Measurements from ENCODE around the gene FGF1.

Gene FGF1

GRCh38 chr5:142572006-142572405, 113.9 kb downstream of the FGF1 start:
- DNase-seq = no peak

- no peak for DNase-seq
Observed at GRCh38 chr5:142571371-142571770, 114.5 kb downstream of the FGF1 start.

DNA sequence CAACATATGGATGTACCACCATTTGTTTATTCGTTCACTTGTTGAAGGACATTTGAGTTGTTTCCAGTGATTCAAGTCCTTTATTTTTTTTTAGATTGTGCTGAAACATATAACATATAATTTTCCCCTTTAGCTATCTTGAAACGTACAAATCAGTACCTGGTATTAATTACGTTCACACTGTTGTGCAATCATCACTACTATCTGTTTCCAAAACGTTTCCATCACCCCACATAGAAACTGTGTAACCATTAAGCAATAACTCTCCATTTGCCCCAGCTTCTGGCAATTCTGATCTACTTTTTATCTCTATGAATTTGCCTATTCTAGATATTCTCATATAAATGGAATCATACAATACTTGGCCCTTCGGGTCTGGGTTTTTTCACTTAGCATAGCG, 116.0 kb downstream of the FGF1 start:
- no peak for DNase-seq

DNA sequence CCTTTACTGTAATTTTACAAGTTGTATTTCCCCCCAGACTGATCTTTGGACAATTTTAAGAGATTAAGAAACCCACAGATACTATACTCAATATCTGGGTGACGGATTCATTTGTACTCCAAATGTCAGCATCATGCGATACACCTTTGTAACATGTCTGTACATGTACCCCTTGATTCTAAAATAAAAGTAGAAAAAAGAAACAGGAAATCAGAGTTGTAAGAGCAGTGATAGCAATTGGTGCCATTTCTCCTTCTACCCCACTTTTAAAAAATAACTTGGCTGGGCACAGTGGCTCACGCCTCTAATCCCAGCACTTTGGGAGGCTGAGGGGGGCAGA, 116.9 kb downstream of the FGF1 start:
- no peak for DNase-seq

DNA sequence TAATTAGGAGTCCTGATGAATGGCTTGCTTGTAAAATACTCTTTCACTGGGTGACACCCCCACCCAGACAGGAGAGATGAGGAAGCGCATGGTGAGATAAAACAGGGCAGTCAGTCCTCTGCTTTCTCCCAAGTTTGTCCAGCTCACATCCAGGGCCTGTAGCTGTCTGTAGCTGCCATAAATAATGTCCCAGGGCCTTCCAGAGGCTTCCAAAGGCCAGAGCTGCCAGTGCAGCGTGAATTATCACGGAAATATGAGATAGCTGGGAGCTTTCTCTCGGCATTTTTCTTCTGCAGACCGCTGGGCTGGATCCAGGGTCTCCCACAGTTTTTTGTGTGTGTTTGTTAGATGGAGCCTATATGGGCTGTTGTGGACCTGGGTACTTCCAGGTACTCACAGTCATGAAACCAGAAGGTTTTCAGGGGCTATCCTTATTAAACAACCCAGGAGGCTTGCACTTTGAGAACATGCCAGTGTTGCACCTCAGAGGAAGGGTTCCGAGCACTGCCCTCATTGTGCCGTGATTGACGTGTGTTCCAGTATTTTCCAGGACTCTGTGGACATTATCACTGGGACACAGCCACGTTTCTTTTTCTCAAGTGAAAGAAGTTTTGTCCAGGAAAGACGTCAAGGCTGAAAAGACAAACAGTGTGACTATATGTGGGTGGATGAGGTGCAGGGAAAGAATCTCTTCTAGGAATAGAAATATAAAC, 117.5 kb downstream of the FGF1 start:
- no peak for DNase-seq

GRCh38 chr5:142561486-142562097, 124.3 kb downstream of the FGF1 start:
- no peak for DNase-seq

DNA sequence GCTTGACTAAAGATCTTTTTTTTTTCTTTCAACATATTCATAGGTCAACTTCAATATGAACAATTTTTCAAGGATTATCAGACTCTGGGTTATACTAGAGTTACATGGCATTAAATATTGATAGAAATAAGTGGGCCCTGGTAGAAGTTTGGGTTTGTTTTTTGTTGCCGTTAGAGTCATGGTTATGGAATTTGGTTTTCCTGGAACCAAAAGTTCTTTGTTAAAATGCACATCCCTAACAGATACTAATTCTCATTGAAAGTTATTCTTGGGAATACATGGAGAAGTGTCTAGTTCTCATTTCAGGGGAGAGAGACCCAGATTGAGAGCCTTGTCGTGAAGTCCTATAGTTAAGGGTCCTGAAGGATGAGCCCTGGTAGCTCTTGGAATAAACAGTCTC, 124.9 kb downstream of the FGF1 start:
- DNase-seq = no peak

GRCh38 chr5:142552107-142552506, 133.8 kb downstream of the FGF1 start:
- DNase-seq = no peak

GRCh38 chr5:142551338-142552067, 134.4 kb downstream of the FGF1 start:
- DNase-seq = peak; percentile 58

GRCh38 chr5:142550471-142550870, 135.4 kb downstream of the FGF1 start:
- DNase-seq = no peak

GRCh38 chr5:142549834-142550233, 136.1 kb downstream of the FGF1 start:
- no peak for DNase-seq

GRCh38 chr5:142548739-142549275, 137.1 kb downstream of the FGF1 start:
- peak; percentile 53 for DNase-seq

GRCh38 chr5:142547445-142548380, 138.2 kb downstream of the FGF1 start:
- no peak for DNase-seq

GRCh38 chr5:142545650-142546322, 140.1 kb downstream of the FGF1 start:
- no peak for DNase-seq

DNA sequence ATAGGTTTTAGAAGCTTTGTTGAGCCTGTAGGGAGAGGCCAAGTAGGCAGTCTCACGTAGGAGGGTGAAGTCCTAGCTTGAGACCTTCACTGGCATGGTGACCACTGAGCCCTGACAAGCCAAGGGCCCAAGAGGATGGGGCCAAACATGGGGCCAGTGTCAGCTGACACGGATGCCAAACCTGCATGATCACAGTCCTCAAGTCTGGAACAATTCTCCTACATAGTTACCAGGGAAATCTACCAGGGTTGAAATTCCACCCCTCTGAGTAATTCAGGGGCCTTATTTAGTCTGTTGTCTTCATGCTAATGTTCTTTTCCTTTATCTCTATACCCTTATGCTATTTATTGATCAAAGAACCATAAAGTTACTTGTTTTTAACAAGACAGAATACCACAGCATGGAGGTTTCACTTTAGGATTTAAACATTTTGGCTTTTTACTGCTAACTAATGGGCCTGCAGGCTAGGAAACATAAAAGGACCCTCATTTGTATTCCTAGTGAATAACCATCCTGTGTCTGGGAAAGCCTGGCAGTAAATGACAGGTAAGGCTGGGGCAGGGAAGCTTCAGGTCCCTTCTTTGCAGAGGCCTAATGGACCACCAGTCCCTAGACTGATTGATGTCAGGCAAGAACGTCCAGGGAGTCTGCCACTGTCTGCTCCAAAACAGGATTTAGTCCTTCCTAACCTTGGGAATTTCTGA, 140.8 kb downstream of the FGF1 start:
- no peak for DNase-seq

DNA sequence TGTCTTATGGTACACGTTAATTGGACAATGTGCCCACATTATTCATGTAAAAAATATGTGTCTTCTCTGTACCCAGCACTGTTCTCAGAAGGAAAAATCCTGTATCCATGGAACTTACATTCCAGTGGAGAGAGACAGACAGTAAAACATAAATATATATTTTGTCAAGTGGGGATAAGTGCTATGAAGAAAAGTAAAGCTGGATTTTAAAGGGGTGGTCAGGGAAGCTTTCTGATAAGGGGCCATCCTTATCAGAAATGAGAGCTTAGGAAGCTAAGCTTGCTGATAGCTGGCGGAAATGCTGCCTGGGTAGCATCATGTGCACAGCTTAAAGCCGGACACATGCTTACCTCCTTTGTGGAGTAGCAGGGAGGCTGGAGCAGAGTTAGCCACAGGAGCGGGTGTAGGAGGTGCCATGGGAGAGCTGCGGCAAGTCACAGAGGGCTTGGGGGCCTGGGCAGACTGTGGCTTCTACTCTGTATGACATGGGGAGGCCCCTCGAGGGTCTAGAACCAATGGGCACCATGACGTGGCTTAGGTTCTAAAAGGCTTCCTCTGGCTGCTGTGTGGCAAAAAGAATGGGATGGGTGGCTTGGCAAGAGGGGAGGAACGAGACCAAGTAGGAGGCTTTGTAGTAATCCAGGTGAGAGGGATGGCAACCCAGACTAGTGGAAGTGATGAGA, 141.7 kb downstream of the FGF1 start:
- no peak for DNase-seq

DNA sequence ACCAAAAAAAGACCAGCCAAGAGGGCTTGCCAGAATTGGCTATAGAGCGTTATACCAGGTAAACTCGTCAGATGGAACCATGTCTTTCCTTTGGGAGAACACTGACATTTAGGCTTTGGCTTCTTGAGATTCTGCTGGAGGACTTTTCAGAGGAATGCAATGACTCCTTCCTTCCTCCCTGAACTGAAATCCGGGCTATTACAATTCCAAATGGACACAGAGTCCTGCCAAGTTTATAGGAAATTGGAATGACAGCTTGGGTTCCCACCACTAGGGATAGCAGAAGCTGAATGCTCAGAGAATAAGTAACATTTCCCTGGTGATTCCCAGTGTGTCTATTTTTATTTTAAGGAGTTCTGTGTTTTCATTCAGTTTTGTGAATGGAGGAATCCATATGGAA, 143.0 kb downstream of the FGF1 start:
- DNase-seq = no peak

Measured in NCI-H2227 treated with DMSO at 0.1 percent for 48 hours (cell line).